Osteoblast (primary cell): ENCODE data around the gene CACTIN. TPM values are rescaled to one million over a fixed set of nuclear protein-coding genes. Genes with fewer than 3 reads are reported as not detected.

Source experiments
- DNase-seq: peaks from one replicate; pipeline ENCODE4 v3.0.0; 2011; ENCODE audit warnings: low spot score, mixed read lengths; ENCODE audit not compliant: insufficient read length; ENCODE audit errors: missing footprints
- H2AFZ ChIP-seq: 2 replicates; pipeline ENCODE4 v1.6.0; 2011; ENCODE audit warnings: mild to moderate bottlenecking, low read length
- H3K27ac ChIP-seq: 2 replicates; pipeline ENCODE4 v1.5.1; 2011; ENCODE audit warnings: mild to moderate bottlenecking, low read depth, low read length, moderate library complexity
- H3K27me3 ChIP-seq: 2 replicates; pipeline ENCODE4 v1.6.0; 2012; ENCODE audit warnings: mild to moderate bottlenecking, control low read depth, inconsistent platforms, low read length, moderate library complexity; ENCODE audit not compliant: insufficient read depth
- H3K36me3 ChIP-seq: 2 replicates; pipeline ENCODE4 v1.5.1; 2011; ENCODE audit warnings: mild to moderate bottlenecking, low read length, control low read depth, moderate library complexity; ENCODE audit not compliant: insufficient read depth
- H3K4me1 ChIP-seq: 2 replicates; pipeline ENCODE4 v1.5.1; 2011; ENCODE audit warnings: mild to moderate bottlenecking, low read length, control low read depth, moderate library complexity; ENCODE audit not compliant: insufficient read depth
- H3K4me2 ChIP-seq: 2 replicates; pipeline ENCODE4 v1.6.0; 2011; ENCODE audit warnings: mild to moderate bottlenecking, low read length; ENCODE audit not compliant: insufficient read depth
- H3K4me3 ChIP-seq: fragments of 200-600 bp; sonication (generic); 3 replicates; pipeline ENCODE4 v1.5.1; 2012; ENCODE audit warnings: mild to moderate bottlenecking, low read length, inconsistent platforms; ENCODE audit not compliant: insufficient read depth
- H3K79me2 ChIP-seq: 2 replicates; pipeline ENCODE4 v1.6.0; 2012; ENCODE audit warnings: mild to moderate bottlenecking, low read length, control low read depth, inconsistent platforms; ENCODE audit not compliant: insufficient read depth
- H3K9me3 ChIP-seq: 2 replicates; pipeline ENCODE4 v1.5.1; 2011; ENCODE audit warnings: low read depth, low read length, control low read depth
- H4K20me1 ChIP-seq: 2 replicates; pipeline ENCODE4 v1.6.0; 2012; ENCODE audit warnings: mild to moderate bottlenecking, low read length, control low read depth; ENCODE audit not compliant: insufficient read depth
- CTCF ChIP-seq: IDR thresholded peaks from 2 replicates; pipeline ENCODE4 v1.5.1; 2011; ENCODE audit warnings: mild to moderate bottlenecking, low read depth, low read length, moderate library complexity; ENCODE audit errors: extremely low read depth
- total RNA-seq: library from RNA; depleted of rRNA; stranded (reverse); fragments of >200 nt; gene quantifications from 2 replicates; pipeline ENCODE4 v1.2.3, GENCODE V29; 2012

The CACTIN gene
- total RNA-seq, 1 donor: 19.9 TPM

DNA sequence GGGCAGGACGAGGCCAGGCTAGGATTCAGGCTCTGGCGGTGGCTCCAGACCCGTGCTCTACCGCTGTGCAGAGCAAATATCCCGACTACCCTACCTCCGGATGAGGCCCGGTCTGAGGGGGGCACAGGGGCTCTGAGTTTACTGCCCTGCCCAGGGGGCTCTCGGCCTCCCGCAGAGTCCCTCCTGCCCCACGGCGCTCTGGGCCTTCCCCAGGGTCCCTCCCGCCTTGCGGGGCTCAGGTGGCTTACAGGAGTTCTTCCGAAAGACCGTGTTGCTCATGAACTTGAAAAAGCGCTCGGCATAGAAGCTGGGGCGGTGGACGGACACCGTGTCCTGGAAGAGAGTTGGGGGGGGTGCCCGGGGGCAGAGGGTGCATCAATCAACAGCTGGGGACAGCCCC, 19.1 kb upstream of the CACTIN start:
- Histone ChIP-seq H3K27ac (no peak overlapping the region), H3K4me3 (no peak overlapping the region), H4K20me1 (no peaks in the 10 kb centered on the region), H3K4me2 (no peak overlapping the region), H3K79me2 (no peaks in the 10 kb centered on the region), H3K36me3 (peaks cover 6% of the 10 kb centered on the region), H2AFZ (no peak overlapping the region), H3K9me3 (no peaks in the 10 kb centered on the region), H3K4me1 (no peaks in the 10 kb centered on the region), H3K27me3 (no peaks in the 10 kb centered on the region)
- no peak for TF ChIP-seq CTCF
- DNase-seq: no peak

GRCh38 chr19:3645067-3645396, 18.4 kb upstream of the CACTIN start:
- no peak overlapping the region for H3K4me3 ChIP-seq
- H2AFZ ChIP-seq: no peak overlapping the region
- no peak for DNase-seq
- H3K36me3 ChIP-seq: peaks cover 6% of the 10 kb centered on the region
- H3K27ac ChIP-seq: no peak overlapping the region
- no peak for TF ChIP-seq CTCF
- no peaks in the 10 kb centered on the region for H3K27me3 ChIP-seq
- no peak overlapping the region for H3K4me2 ChIP-seq
- H3K79me2 ChIP-seq: no peaks in the 10 kb centered on the region
- H3K4me1 ChIP-seq: no peaks in the 10 kb centered on the region
- H3K9me3 ChIP-seq: no peaks in the 10 kb centered on the region
- H4K20me1 ChIP-seq: no peaks in the 10 kb centered on the region

DNA sequence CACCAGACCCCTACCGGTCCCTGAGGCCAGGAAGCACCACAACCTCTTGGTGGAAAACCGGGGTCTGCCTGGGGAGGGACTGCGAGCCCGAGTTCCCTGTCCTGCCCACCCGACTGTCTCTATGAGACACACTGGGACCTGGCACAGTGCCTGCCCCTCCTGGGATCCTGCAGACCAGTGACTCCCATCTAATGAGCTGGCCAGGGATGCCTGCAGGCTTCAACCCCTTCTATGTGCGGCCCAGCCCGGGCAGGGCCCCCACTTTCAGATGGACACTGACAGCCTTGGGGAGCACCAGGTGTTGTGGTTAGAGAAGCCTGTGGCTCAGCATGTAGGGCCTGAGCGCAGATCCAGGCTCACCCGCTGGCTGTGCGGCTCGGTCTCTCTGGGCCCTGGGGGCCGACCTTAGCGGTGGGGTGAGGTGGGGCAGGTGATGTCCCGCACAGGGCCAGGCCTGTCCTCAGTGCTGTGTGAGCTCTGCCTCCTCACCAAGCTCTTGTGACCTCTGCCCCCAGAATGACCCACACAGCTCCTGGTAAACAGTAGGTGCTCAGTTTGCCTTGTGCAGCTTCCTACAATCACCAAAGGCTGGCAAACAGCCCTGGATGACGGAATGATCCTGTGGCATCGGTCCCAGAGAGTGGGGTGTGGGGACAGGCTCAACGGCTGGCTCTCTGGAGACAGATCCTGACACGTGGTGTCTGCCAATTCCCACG, 17.9 kb upstream of the CACTIN start:
- DNase-seq: no peak
- Histone ChIP-seq H3K27ac (no peak overlapping the region), H3K9me3 (no peaks in the 10 kb centered on the region), H3K4me2 (no peak overlapping the region), H4K20me1 (no peaks in the 10 kb centered on the region), H3K79me2 (no peaks in the 10 kb centered on the region), H2AFZ (no peak overlapping the region), H3K27me3 (no peaks in the 10 kb centered on the region), H3K4me1 (no peaks in the 10 kb centered on the region), H3K4me3 (no peak overlapping the region), H3K36me3 (peaks cover 10% of the 10 kb centered on the region)
- no peak for TF ChIP-seq CTCF

- no peak overlapping the region for H2AFZ ChIP-seq
- no peak overlapping the region for H3K4me3 ChIP-seq
- H3K27ac ChIP-seq: no peak overlapping the region
- no peaks in the 10 kb centered on the region for H3K79me2 ChIP-seq
- H3K9me3 ChIP-seq: no peaks in the 10 kb centered on the region
- H3K4me1 ChIP-seq: no peaks in the 10 kb centered on the region
- no peaks in the 10 kb centered on the region for H3K27me3 ChIP-seq
- no peak overlapping the region for H3K4me2 ChIP-seq
- H3K36me3 ChIP-seq: peaks cover 14% of the 10 kb centered on the region
- DNase-seq: no peak
- no peaks in the 10 kb centered on the region for H4K20me1 ChIP-seq
- TF ChIP-seq CTCF: no peak
These were observed 17.2 kb upstream of the CACTIN start for GRCh38 chr19:3643674-3644313.
